HepG2 (cell line): ENCODE data around the gene MRPL28. TPM values are rescaled to one million over a fixed set of nuclear protein-coding genes. Genes with fewer than 3 reads are reported as not detected.

ENCODE experiments used
- ATAC-seq: fragments of 200-7000 bp; cut with Tn5 transposase; 3 replicates; pipeline ENCODE4 v1.9.1; 2020; ENCODE audit warnings: mild to moderate bottlenecking, moderate library complexity
- BruUV-seq: library from RNA; stranded (reverse); fragments of 400-500 nt; replicated peaks from 2 replicates; lab custom pipeline; 2021; lab: Mats Ljungman, UMichigan
- CTCF ChIA-PET: fragments of 300-600 bp; formaldehyde crosslinking; extraction: SDS; loops from one replicate; lab custom pipeline; 2021; ENCODE audit warnings: low total read pairs, inconsistent platforms, low intra/inter-chr PET ratio; lab: Yijun Ruan, JAX
- POLR2A ChIA-PET: fragments of 350-600 bp; sonication (Branson Sonifier 250); formaldehyde crosslinking; loops from one replicate; lab custom pipeline; 2020; ENCODE audit warnings: antibody characterized with exemption, inconsistent platforms; lab: Yijun Ruan, JAX
- DNase-seq: peaks from one replicate; pipeline ENCODE4 v3.0.0-alpha.2; 2015; ENCODE audit warnings: low spot score
- FAIRE-seq: peaks from 3 replicates; lab custom pipeline; 2011; peaks lifted over from hg19 to GRCh38; lab: Jason Lieb, UNC
- H2AFZ ChIP-seq: one replicate; pipeline ENCODE4 v1.6.1; 2011; ENCODE audit warnings: low read length, inconsistent platforms
- H3K27ac ChIP-seq: fragments of 300-600 bp; 3 replicates; pipeline ENCODE4 v1.8.0; 2011; ENCODE audit warnings: mixed run types, mild to moderate bottlenecking, mixed read lengths, low read length, inconsistent platforms; ENCODE audit not compliant: insufficient read depth; ENCODE audit errors: extremely low read length
- H3K27me3 ChIP-seq, 2 experiments: fragments of 200-600 bp in 1 of 2; 2 replicates in 1 of 2; 3 replicates in 1 of 2; pipeline versions ENCODE4 v1.6.0 to v1.8.0; 2011; ENCODE audit warnings: low read length in 2 of 2, mild to moderate bottlenecking in 2 of 2, moderate library complexity in 2 of 2, inconsistent platforms in 1 of 2; ENCODE audit not compliant: insufficient read depth in 2 of 2, control insufficient read depth in 1 of 2
- H3K36me3 ChIP-seq, 2 experiments: fragments of 200-600 bp in 1 of 2; replicated peaks in 1 of 2; 2 replicates in 1 of 2; 3 replicates in 1 of 2; pipeline versions ENCODE4 v1.5.1 to v1.8.0; 2011; ENCODE audit warnings: low read length in 2 of 2, inconsistent platforms in 1 of 2; ENCODE audit not compliant: insufficient read depth in 2 of 2, control insufficient read depth in 1 of 2
- H3K4me1 ChIP-seq: 2 replicates; pipeline ENCODE4 v1.5.1; 2012; ENCODE audit warnings: low read length, inconsistent platforms; ENCODE audit not compliant: insufficient read depth
- H3K4me2 ChIP-seq: 2 replicates; pipeline ENCODE4 v1.6.0; 2011; ENCODE audit warnings: low read depth, low read length, inconsistent platforms
- H3K4me3 ChIP-seq, 3 experiments: fragments of 200-600 bp in 1 of 3; sonication (generic), shearing (Covaris generic) in 1 of 3; replicated peaks in 1 of 3; 2 replicates each; pipeline ENCODE4 v1.5.1; 2011 to 2016; ENCODE audit warnings: low read length in 3 of 3, inconsistent platforms in 2 of 3, low read depth in 2 of 3, mild to moderate bottlenecking in 2 of 3, control low read depth in 1 of 3, mixed read lengths in 1 of 3; ENCODE audit not compliant: insufficient read depth in 1 of 3
- H3K79me2 ChIP-seq: one replicate; pipeline ENCODE4 v1.6.1; 2011; ENCODE audit warnings: low read length, inconsistent platforms; ENCODE audit not compliant: insufficient read depth
- H3K9ac ChIP-seq: 2 replicates; pipeline ENCODE4 v1.6.0; 2011; ENCODE audit warnings: mild to moderate bottlenecking, low read depth, low read length, inconsistent platforms; ENCODE audit not compliant: insufficient read depth
- H3K9me3 ChIP-seq: 2 replicates; pipeline ENCODE4 v1.5.1; 2012; ENCODE audit warnings: mild to moderate bottlenecking, low read length
- H4K20me1 ChIP-seq: 2 replicates; pipeline ENCODE4 v1.6.0; 2011; ENCODE audit warnings: inconsistent platforms, mild to moderate bottlenecking, low read length, moderate library complexity; ENCODE audit not compliant: insufficient read depth
- BRD4 ChIP-seq: sonication (generic); formaldehyde crosslinking; IDR thresholded peaks from 2 replicates; pipeline ENCODE4 v1.4.0; 2020; ENCODE audit warnings: missing genetic modification reagents
- FOXJ3 ChIP-seq: sonication (generic); formaldehyde crosslinking; IDR thresholded peaks from 2 replicates; pipeline ENCODE4 v1.4.0; 2020; ENCODE audit warnings: missing genetic modification reagents, mild to moderate bottlenecking, borderline replicate concordance
- KDM6A ChIP-seq: IDR thresholded peaks from 2 replicates; pipeline ENCODE4 v1.6.1; 2016; ENCODE audit warnings: low read depth
- PLSCR1 ChIP-seq: sonication (generic); formaldehyde crosslinking; IDR thresholded peaks from 2 replicates; pipeline ENCODE4 v1.5.0; 2020; ENCODE audit warnings: missing genetic modification reagents, mild to moderate bottlenecking, borderline replicate concordance
- SIX4 ChIP-seq: sonication (generic); formaldehyde crosslinking; IDR thresholded peaks from 2 replicates; pipeline ENCODE4 v1.4.0; 2020; ENCODE audit warnings: missing genetic modification reagents
- SRSF4 ChIP-seq: fragments of 200-400 bp; formaldehyde crosslinking; IDR thresholded peaks from one replicate; pipeline ENCODE4 v1.6.1; 2018; ENCODE audit warnings: mild to moderate bottlenecking, low read depth, low read length, moderate library complexity; ENCODE audit not compliant: poor library complexity, severe bottlenecking
- ZFP36 ChIP-seq: fragments of 150-350 bp; IDR thresholded peaks from 2 replicates; pipeline ENCODE4 v1.6.1; 2018; ENCODE audit warnings: borderline replicate concordance, low read length, low read depth; ENCODE audit not compliant: partially characterized antibody
- ZFP37 ChIP-seq: sonication (generic); formaldehyde crosslinking; IDR thresholded peaks from 2 replicates; pipeline ENCODE4 v1.4.0; 2020; ENCODE audit warnings: missing genetic modification reagents, borderline replicate concordance
- ZFYVE20 ChIP-seq: sonication (generic); formaldehyde crosslinking; IDR thresholded peaks from 2 replicates; pipeline ENCODE4 v1.8.0; 2023; ENCODE audit warnings: low read depth, mild to moderate bottlenecking, moderate library complexity, missing genetic modification reagents, borderline replicate concordance
- ZNF207 ChIP-seq: fragments of 450-650 bp; IDR thresholded peaks from 2 replicates; pipeline ENCODE4 v1.6.1; 2016; ENCODE audit warnings: antibody characterized with exemption, borderline replicate concordance
- ZNF33B ChIP-seq: sonication (generic); formaldehyde crosslinking; IDR thresholded peaks from 2 replicates; pipeline ENCODE4 v1.5.1; 2020; ENCODE audit warnings: mild to moderate bottlenecking, missing genetic modification reagents
- ZNF512 ChIP-seq: sonication (generic); formaldehyde crosslinking; IDR thresholded peaks from 2 replicates; pipeline ENCODE4 v1.4.0; 2020; ENCODE audit warnings: mild to moderate bottlenecking, missing genetic modification reagents
- ZNF577 ChIP-seq: sonication (generic); formaldehyde crosslinking; IDR thresholded peaks from 2 replicates; pipeline ENCODE4 v1.4.0; 2020; ENCODE audit warnings: mild to moderate bottlenecking, low read depth, missing genetic modification reagents, borderline replicate concordance
- ZNF772 ChIP-seq: sonication (generic); formaldehyde crosslinking; IDR thresholded peaks from 2 replicates; pipeline ENCODE4 v1.5.0; 2020; ENCODE audit warnings: mild to moderate bottlenecking, missing genetic modification reagents
- ZSCAN12 ChIP-seq: sonication (generic); formaldehyde crosslinking; IDR thresholded peaks from 2 replicates; pipeline ENCODE4 v1.9.0; 2021; ENCODE audit warnings: mild to moderate bottlenecking, missing genetic modification reagents
- WGBS: methylation state at CpG from one replicate; pipeline ENCODE4 v1.1.6; 2017; ENCODE audit warnings: low lambda C conversion rate; 5-methylcytosine and 5-hydroxymethylcytosine counted together
- in situ Hi-C: cut with HindIII; loops from 2 replicates; pipeline ENCODE4 v1.10.0; 2017; ENCODE audit warnings: low pct_unique_long_range_greater_than_20kb; ENCODE audit not compliant: extremely low pct_ligation_motif_present
- intact Hi-C: fragments of 100-400 bp; cut with micrococcal nuclease; formaldehyde crosslinking; loops from one replicate; pipeline ENCODE4 v1.10.0; 2022; ENCODE audit not compliant: unreplicated experiment
- polyA plus RNA-seq, 8 experiments: library from polyadenylated mRNA; depleted of rRNA in 3 of 8; stranded (reverse) in 7 of 8; unstranded in 1 of 8; fragments of >200 nt; fragmentation: Illumina TruSeq in 4 of 8; extraction: Trizol in 4 of 8; gene quantifications; 2 replicates each; pipeline versions ENCODE4 v1.2.1 to v1.2.3, GENCODE V29; 2011 to 2016; ENCODE audit warnings: low read depth in 4 of 8, missing spikeins in 1 of 8, mixed read lengths in 1 of 8; ENCODE audit not compliant: insufficient read depth in 1 of 8
- total RNA-seq, 5 experiments: library from RNA; depleted of rRNA; stranded (reverse); fragments of >200 nt; fragmentation: Illumina TruSeq; extraction: Trizol; gene quantifications; 2 replicates each; pipeline ENCODE4 v1.2.3, GENCODE V29; 2016; ENCODE audit warnings: low read depth in 1 of 5

MRPL28 gene
- total and polyA plus RNA-seq, 2 of the 13 experiments (the other 11 are each of a cell fraction or from before 2014, with no cell fraction given), result 114 to 135 TPM

- peaks cover 13% of the 10 kb centered on the region for H3K4me1 ChIP-seq
- DNase-seq, result no peak
- H3K27ac ChIP-seq, result no peak overlapping the region
- 95% methylated on average over 21 of the region's 28 CpGs for WGBS
- BruUV-seq, result no TSS peak
- peaks cover 31% of the 10 kb centered on the region; the same call in 1 of the 2 replicates for H4K20me1 ChIP-seq
- TF ChIP-seq ZNF33B (no peak), SIX4 (CRISPR knock-in tag) (no peak), BRD4 (CRISPR knock-in tag) (no peak), ZFP37 (CRISPR knock-in tag) (no peak), ZNF577 (CRISPR knock-in tag) (no peak), FOXJ3 (no peak), ZFYVE20 (CRISPR knock-in tag) (no peak), ZNF512 (CRISPR knock-in tag) (no peak), ZNF772 (no peak), ZNF207 (no peak), PLSCR1 (CRISPR knock-in tag) (no peak), KDM6A (CRISPR knock-in tag) (no peak), ZFP36 (no peak), SRSF4 (no peak), ZSCAN12 (CRISPR knock-in tag) (no peak)
- H3K27me3 ChIP-seq, result no peaks in the 10 kb centered on the region
- ChIA-PET CTCF (no interaction called here), POLR2A (no interaction called here)
- no peaks in the 10 kb centered on the region for H3K9me3 ChIP-seq
- no peak overlapping the region for H3K4me3 ChIP-seq
- H3K4me2 ChIP-seq, result no peak overlapping the region
- H3K79me2 ChIP-seq, result peaks cover 66% of the 10 kb centered on the region
- peaks cover 5 to 23% of the 10 kb centered on the region in 2 experiments; a peak in 3 of 5 replicates for H3K36me3 ChIP-seq
- H2AFZ ChIP-seq, result no peak overlapping the region
- FAIRE-seq, result no peak
- intact Hi-C loops, result no loop called here
- in situ Hi-C loops, result no loop called here
- ATAC-seq, result no peak
- no peak overlapping the region for H3K9ac ChIP-seq
These were observed 44.8 kb downstream of the MRPL28 start for GRCh38 chr16:325375-326145.
